HG02588 (cell line): ENCODE results near the gene LAMTOR2.

Experiments
- ATAC-seq: cut with Tn5 transposase; IDR thresholded peaks from one replicate; pipeline ENCODE4 v1.9.1; 2021; ENCODE audit warnings: mild to moderate bottlenecking, moderate library complexity; ENCODE audit not compliant: unreplicated experiment

Gene LAMTOR2

DNA sequence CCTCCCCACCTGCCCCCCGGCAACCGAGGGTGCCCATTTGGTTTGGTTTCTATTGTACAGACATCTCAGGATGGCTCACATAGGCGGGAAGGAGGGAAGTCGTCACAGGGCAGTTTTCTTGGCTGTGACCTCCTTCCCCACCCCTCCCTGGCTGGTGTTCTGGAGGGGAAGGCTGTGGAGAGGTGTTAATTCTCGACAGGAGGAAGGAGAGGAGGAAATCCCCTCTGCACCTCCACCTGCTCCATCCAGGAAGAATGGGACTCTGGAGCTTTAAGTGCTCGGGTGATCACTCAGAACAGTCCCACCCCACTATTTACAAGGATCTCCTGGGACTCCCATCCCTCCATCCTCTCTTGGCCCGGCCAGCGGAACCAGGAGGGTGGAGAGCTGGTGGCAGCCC, 20.1 kb downstream of the LAMTOR2 start:
- ATAC-seq: no peak

DNA sequence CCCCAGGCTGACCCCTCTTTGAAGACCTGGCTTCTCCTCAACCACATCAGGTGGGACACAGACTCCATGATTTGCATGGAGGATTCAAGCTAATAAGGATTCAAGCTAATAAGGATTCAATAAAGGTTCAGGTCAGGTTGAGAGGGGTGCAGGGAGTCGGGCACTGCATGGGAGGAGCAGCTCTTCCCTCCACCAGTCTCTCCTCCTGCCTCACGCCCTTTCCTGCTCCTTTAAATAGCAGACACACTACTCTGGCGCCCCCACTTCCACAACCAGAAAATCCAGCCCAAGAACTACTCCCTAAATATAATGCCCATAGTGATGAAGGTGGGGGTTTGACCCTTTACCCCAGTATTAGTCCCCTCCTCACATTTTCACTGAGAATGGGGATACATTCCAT, 20.6 kb downstream of the LAMTOR2 start:
- no peak for ATAC-seq

DNA sequence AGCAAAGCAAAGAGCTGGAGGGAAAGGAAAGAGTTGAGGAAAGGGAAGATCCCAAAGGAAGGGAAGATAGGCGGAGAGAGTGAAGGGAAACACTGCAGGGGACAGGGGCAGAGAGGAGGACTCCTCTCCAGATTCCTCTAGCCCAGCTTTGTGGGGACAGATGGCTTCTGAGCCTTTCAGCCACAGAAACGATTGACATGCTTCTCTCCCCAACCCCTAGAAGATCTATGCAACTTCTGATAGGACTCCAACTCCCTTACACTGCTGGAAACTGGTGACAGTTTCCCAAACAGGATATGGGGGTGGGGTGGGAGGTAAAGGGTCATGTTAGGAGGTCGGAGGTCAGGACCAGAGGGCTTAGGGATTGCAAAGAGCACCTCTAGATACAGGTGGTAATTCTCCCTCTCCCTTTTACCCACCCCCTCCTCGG, 21.2 kb downstream of the LAMTOR2 start:
- no peak for ATAC-seq

DNA sequence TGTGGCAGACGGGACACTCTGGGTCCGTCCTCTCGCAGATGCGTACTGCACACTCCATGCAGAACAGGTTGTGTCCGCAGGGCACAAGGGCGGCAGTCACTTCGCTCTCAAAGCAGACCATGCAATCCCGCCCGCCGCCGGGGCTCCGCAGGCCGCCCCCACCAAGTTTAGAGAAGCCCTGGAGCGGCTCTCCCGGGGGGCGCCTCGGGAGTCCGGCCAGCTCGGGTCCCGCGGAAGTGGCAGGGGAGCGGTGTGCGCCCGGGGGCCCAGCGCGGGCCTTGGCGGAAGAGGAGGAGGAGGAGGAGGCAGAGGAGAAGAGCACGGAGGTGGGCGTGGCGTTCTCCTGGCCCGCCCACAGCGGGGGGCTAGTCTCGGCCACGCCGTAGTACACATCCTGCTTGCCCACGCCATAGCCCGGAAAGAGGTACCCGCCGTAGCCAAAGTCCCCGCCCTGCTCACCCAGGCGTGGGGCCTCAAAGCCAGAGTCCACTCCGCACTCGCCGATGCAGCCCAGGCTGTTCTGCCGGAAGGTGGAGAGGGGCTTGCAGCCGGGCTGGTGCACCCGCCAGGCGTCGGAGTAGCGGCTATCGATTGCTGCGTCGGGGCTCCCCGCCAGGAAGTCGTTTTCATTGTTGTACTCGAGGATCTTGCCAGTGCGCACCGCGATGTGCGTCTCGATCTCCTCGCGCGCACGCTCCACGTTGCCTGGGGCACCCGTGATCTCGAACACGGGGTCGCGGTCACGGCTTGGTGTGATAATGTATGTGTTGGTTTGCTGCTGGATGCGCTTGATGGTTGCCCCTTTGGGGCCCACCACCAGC, 22.2 kb downstream of the LAMTOR2 start:
- no peak for ATAC-seq

DNA sequence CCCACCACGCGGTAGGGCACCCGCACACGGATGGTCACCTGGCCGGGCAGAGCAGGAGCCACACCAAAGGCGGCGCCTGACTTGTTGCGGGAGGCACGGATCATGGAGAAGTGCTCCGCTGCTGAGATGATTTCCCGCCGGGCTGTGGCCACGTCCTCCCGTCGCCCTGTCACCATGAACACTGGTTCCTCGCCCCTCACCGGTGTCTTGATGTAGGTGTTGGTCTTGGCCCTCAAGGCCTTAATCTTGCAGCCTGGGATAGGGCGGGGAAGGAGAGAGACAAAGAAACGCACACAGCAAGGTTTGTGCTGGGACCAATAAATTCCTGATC, 22.8 kb downstream of the LAMTOR2 start:
- no peak for ATAC-seq

DNA sequence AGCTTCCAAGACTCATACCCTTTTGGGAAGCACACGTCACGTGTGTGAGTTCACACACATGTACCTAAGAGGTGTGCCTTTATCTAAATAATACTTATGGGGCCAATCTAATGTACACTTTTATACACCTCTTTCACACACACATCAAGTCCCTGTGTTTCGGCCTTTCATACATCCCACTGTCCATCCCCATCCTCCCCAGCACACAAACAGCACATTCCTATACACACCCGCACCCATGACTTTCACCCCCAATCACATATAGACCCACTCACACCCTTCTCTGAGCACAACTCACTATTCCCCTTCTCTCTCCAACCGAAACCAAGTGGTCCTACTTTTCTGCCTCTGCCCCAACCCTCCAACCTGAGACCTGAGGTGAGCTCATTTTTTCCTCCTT, 24.1 kb downstream of the LAMTOR2 start:
- no peak for ATAC-seq

DNA sequence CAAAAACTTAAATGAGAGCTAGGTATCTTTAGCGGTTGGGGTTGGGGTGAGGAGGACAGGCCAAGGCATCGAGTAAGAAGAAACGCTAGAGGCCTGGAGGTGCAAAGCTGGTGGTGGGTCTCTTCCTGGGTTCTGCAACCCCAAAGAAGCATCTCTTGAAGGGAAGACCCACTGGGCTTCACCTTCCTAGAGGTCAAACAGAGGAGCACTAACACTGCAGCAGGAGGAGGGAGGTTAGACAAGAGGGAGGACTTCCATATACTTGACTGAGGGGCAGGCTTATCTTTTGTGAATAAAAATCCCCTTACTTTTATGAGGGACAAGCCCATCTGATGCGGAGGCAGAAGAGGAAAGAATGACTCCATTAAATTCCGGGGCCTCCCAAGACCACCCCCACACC, 25.2 kb downstream of the LAMTOR2 start:
- no peak for ATAC-seq

DNA sequence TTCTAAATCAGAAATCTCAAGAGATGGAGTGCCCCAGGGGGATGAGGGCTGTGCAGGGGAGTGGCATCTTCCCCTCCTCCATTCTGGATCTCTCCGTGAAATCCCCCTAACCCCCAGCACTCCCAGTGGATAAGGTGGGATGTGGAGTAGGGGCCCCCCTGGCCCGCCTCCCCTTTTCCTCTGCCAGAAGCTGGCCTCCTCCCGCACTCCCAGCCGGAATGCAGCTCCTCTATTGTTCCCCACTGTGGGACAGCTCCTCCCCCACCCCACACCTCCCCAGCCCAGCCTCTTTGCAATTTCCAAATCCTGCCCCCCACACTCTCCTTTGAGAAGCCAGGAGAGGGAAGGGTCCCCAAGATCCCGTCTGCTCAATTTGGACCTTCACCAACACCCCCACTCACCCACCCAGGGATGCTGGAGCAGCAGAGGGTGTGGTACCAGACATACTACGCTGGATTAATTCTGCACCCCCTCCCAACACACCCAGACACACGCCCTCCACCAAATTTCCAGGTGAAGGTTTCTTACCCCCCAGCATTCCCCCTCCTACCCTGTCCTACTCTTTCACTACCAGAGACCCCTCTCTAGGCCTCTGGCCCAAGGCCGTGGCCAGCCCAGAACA, 25.8 kb downstream of the LAMTOR2 start:
- no peak for ATAC-seq

DNA sequence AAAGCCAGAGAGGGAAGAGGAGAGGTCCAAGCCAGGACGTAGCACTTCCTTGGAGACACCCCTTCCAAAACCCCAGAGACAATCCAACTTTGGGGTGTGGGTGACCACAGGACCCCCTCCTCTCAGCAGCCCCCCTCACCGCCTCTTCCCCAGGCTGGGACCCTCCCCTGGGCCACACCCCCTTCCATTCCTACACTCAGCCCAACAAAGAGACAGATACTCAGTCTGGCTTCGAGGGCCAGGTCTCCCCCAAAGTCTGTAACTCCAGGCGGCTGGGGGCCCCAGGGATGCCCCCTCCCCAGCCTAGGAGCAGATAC, 26.2 kb downstream of the LAMTOR2 start:
- no peak for ATAC-seq

DNA sequence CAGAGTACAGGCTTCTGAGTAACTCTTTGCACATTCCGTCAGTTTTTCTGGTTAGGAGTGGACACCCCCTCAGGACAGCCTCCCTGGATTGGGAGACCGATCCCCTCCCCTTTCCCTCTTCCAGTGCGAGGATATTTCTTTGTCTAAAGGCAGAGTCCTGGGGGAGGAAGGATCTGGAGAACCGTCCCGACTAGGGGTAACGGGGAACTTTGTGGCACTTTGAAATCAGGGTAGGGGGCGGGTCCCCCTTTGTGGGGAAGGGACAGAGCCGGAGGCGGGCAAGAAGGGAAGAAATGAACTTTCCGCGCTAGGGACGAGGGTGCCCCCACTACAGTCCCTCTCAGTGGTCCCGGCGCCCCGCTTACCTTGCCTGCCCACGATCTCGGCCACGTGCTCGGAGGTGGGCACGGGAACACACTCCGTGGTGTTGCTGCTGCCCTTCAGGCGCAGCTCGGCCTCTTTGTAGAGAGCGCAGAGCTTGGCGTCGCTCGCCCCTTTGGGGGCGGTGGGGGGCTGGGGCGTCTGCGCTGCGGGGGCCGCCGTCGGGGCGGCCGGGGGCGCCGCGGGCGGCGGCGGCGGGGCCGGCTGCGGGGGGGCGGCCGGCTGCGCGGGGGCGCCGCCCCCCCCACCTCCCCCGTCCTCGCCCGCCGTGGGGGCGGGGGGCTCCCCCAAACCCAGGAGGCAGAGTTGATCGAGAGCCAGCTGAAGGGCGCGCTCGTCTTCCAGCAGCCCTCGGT, 26.8 kb downstream of the LAMTOR2 start:
- ATAC-seq: no peak

DNA sequence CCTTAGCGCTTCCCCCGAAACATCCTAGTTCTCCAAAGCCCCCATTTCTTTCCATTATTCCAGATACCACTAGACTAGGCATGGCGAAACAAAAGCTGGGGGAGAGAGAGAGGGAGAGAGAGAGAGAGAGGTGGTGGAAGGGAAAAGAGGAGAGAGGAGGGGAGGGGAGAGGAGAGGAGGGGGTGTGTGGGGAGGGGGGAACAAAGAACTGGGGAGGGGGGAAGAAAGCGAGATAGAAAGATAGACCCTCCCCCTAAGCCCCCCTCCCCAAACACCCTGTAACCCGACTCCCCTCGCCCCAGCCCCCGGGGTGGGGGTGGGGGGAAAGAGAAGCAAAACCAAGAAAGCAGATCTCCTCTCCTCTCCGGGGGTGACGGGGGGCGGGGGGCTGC, 27.3 kb downstream of the LAMTOR2 start:
- ATAC-seq: no peak

DNA sequence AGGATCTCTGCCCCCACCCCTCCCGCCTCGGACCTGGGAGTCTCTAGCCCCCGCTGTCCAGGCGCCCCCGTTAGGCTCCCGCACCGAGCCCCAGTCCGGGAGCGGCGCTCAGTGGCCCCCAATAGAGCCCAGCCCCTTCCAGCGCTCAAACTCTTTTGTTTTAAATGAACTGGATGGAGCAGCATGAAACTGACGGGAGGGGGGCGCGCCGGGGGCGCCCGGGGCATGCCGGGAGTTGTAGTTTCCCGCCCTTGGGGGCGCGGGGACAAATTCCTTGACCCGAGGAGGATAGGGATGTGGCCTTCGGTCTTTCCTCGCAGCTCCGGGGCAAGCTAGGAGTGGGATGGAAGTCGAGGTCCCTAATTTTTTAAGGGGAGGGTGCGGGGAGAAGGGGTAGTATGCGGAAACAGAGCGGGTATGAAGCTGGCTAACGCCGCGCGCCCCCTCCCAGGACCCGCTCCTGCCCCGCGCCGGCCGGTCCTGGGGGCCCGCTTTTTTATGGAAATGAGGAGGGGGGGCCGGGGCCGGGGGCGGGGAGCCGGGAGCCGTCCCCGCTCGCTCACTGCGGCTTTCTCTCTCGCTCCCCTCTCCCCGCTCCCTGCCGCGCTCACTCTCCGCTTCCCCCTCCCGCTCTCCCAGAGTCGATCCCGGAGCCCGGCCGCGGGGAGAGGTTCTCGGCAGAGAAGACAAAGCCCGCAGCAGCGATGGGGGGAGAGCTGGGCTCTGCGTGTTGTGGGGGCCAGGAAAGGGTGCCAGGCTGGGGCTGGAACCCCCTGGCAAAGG, 27.9 kb downstream of the LAMTOR2 start, which contains the start of gene MEX3A:
Gene MEX3A (minus strand): TSS at position 157 of the 783 bp plus-strand sequence. CDS start 467 bp downstream, outside the sequence.
- no peak for ATAC-seq

DNA sequence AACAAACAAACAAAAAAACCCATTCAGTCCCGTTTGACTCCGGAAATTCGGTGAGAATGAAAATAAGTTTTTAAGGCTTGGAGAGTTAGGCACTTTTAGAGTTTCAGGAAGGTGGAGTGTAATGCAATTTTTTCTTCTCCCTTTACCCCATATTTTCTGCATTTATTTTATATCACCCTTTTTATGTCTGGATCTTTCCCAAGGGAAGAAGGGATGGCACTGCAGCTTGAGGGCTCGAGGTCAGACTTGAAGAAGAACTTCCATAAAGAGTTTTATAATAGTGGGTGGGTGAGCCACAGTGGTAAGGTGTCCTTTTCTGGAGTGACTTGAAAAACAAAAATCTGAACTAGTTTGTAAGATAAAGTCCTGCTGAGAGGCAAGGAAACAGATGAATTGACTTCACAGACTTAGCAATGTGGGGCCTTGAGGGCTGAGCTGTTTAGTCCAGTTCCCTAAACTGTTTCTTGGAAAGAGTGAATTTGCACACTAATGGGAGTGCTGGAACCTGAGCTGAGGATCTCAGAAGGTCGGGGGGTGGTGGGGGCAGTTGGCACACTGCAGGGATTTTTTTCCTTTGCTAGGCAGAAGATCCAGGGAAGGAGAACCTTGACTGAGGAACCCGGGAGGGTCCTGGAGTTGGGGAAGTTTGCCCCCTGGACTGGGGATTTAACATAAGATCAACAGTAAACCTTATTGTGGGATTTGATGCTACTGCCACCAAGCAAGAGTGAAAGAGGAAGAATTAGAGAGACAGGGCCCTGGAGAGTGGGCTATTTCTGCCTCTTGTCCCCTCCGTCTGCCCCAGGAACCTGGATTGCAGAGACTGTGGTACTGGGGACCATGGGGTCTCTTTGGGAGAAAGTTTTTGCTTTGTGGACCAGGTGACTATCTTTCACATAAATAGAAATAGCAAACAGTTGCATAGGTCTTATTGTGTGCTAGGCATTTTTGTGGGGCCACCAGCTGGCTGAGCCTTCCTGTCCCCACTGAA, 29.5 kb downstream of the LAMTOR2 start:
- ATAC-seq: no peak

DNA sequence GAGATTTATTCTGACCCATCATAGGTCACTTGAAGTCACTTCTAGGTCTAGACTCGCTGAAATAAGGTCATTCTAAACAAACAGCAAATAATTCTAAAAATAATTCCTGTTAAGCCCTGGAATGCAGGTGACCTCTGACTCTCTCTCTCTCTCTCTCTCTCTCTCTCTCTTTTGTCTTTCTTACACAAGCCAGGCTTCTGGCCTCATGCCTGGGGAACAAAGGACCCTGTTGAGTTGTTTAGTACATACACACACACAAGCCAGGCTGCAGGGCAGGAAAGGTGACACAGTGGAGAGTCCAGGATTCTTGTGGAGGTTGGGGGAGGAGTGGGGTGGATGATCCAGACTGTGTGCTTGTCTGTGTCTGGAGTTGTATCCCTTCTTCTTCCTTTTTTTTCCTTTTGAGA, 31.7 kb downstream of the LAMTOR2 start:
- ATAC-seq: no peak

DNA sequence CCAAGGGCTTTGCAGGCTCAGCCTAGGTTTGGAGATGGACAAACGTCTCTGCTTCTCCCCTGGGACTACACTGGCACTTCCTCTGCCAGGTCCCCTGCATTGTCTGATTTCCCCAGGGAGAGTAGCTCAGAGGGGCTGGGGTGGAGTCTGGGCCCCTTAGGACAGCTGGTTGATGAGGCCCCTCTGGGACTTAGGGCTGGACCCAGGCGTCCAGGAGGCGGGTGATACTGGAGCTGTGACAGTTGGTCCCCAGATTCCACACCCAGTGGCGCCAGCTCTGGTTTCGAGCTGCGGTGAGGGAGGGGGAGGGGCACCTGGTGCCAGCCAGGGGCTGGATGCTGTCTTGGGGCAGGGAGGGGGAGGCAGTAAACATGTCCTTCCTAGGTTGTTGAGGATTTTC, 35.1 kb downstream of the LAMTOR2 start:
- no peak for ATAC-seq

DNA sequence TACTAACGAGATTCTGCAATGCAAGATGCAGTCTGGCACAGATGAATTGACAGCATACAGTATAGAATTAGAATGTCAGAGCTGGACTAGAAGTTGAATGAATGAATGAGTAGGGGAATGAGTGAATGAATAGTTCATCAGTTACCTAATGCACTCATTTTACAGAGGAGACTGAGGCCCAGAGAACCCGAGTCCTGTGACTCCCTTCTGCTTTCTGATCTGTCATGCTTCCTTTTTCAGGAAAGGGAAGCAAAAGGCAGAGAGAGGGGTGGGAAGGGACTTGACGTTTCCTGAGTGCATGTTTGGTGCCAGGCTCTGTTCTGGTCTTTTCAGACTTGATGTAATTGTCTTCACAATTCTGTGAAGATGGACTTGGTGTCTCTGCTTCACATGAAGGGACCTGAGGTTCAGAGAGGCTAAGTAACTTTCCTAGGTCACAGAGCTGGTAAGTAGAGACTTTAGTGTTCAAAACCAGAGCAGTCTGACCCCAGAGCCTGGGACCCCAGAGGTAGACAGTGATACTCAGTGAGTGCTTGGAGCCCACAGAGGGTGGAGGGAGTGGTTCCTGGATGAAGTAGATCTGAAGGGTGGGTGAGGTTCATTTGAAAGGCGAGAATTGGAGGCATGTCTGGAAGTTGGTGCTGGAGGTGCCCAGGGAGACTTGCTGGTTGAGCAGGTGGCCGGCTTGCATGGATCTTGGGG, 35.7 kb downstream of the LAMTOR2 start:
- no peak for ATAC-seq

DNA sequence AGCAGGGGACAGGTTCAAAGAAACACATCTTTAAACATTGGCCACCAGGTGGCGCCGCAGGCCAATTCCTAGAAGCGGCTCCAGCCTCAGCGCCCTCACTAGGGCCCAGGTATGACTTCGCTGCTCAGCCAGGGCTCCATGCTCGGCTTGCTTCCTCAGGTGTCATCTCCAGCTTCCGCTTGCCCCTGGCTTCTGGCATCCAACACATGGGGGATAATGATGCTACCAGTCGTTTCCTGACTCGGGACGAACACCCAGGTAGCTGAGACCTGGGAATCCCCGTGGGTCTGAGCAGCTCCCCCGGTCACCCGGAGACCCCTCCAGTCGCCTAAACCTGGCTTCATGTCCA, 36.2 kb downstream of the LAMTOR2 start:
- no peak for ATAC-seq

DNA sequence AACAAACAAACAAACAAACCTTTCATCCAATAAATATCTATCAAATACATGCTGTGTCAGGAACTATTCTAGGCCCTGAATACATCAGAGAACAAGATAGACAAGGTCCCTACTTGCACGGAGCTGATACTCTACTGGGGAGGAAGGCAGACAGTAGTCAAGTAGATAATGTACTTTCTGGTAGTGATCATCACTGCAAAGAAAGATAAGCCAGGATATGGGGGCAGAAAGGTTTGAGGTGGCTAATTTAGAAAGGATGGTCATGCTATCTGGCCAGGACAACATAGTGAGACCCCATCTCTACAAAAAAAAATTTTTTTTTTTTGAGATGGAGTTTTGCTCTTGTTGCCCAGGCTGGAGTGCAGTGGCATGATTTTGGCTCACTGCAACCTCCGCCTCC, 37.0 kb downstream of the LAMTOR2 start:
- no peak for ATAC-seq

DNA sequence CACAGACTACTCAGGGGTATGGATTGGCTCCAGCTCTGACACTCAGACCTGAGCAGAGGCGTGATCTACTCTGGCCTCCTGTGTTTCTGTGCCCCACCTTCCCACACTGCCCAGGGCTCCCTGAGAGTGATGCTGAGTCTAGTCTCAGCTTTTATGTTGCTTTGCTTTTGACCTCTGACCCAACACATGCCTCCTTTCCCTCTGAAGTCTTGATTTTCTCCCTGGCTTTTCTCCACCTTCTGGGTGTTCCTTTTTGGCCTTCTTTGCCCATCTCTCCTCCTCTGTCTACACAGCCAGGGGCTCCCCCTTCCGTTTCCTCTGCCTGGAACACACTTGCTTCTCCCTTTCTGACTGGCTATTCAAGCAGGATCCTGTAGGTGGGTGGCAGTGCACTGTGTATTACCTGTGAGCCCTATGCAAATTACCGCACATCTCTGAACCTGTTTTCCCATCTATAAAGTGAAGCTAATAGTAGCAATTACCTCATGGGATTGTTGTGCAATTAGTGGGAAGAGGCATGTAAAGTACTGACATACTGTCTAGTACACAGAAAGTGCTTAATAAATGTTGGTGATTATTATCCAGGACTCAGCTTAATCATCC, 41.4 kb downstream of the LAMTOR2 start:
- ATAC-seq: no peak
